Liver (tissue), 9 donors: ENCODE results near the gene LONRF2. TPM values are rescaled to one million over a fixed set of nuclear protein-coding genes. Genes with fewer than 3 reads are reported as not detected.

Source experiments
- DNase-seq: peaks from one replicate; pipeline ENCODE4 v3.0.0-alpha.2; 2017; ENCODE audit warnings: low spot score
- H3K27ac ChIP-seq, 2 donors: one replicate each; pipeline ENCODE4 v1.7.0; 2013; ENCODE audit warnings: inconsistent platforms in 2 of 2, low read length in 2 of 2, control low read depth in 1 of 2, low read depth in 1 of 2, mild to moderate bottlenecking in 1 of 2
- H3K27me3 ChIP-seq, 4 donors: one replicate each; pipeline versions ENCODE4 v1.6.1 to v1.7.0; 2013; ENCODE audit warnings: low read length in 3 of 4, inconsistent platforms in 1 of 4, mild to moderate bottlenecking in 1 of 4, moderate library complexity in 1 of 4; ENCODE audit not compliant: control insufficient read depth in 4 of 4, insufficient read depth in 4 of 4
- H3K36me3 ChIP-seq, 4 donors: one replicate each; pipeline versions ENCODE4 v1.6.1 to v1.7.0; 2013; ENCODE audit warnings: low read length in 3 of 4, mild to moderate bottlenecking in 3 of 4, low read depth in 1 of 4, moderate library complexity in 1 of 4; ENCODE audit not compliant: control insufficient read depth in 4 of 4, insufficient read depth in 3 of 4
- H3K4me1 ChIP-seq, 4 donors: one replicate each; pipeline versions ENCODE4 v1.6.1 to v1.7.0; 2013; ENCODE audit warnings: low read length in 3 of 4, mild to moderate bottlenecking in 3 of 4, moderate library complexity in 1 of 4; ENCODE audit not compliant: control insufficient read depth in 4 of 4, insufficient read depth in 4 of 4
- H3K4me3 ChIP-seq, 3 donors: one replicate each; pipeline versions ENCODE4 v1.6.1 to v1.7.0; 2013; ENCODE audit warnings: low read length in 3 of 3, control low read depth in 1 of 3, low read depth in 1 of 3, mild to moderate bottlenecking in 1 of 3
- H3K9ac ChIP-seq, 2 donors: one replicate each; pipeline ENCODE4 v1.7.0; 2013; ENCODE audit warnings: low read length in 2 of 2, mild to moderate bottlenecking in 2 of 2, moderate library complexity in 2 of 2, control low read depth in 1 of 2, low read depth in 1 of 2
- H3K9me3 ChIP-seq, 4 donors: one replicate each; pipeline versions ENCODE4 v1.6.1 to v1.7.0; 2013; ENCODE audit warnings: low read length in 3 of 4; ENCODE audit not compliant: control insufficient read depth in 4 of 4
- ATF3 ChIP-seq: IDR thresholded peaks from 2 replicates; pipeline ENCODE4 v1.6.1; 2016; ENCODE audit warnings: antibody characterized with exemption
- EGR1 ChIP-seq, 2 donors: IDR thresholded peaks; 2 replicates each; pipeline ENCODE4 v1.6.1; 2016 to 2018; ENCODE audit warnings: antibody characterized with exemption in 2 of 2, low read depth in 2 of 2
- FOXA1 ChIP-seq: IDR thresholded peaks from 2 replicates; pipeline ENCODE4 v1.6.1; 2016; ENCODE audit warnings: antibody characterized with exemption
- FOXA2 ChIP-seq: IDR thresholded peaks from 2 replicates; pipeline ENCODE4 v1.6.1; 2016; ENCODE audit warnings: antibody characterized with exemption
- GABPA ChIP-seq, 2 donors: IDR thresholded peaks in 1 of 2; conservative IDR thresholded peaks in 1 of 2; 2 replicates each; pipeline ENCODE4 v1.6.1; 2016; ENCODE audit warnings: antibody characterized with exemption in 2 of 2, mild to moderate bottlenecking in 1 of 2, moderate library complexity in 1 of 2
- HNF4A ChIP-seq, 2 donors: conservative IDR thresholded peaks; 2 replicates each; pipeline ENCODE4 v1.6.1; 2016; ENCODE audit warnings: antibody characterized with exemption in 2 of 2, mild to moderate bottlenecking in 2 of 2
- HNF4G ChIP-seq: IDR thresholded peaks from 2 replicates; pipeline ENCODE4 v1.6.1; 2016; ENCODE audit warnings: antibody characterized with exemption
- RAD21 ChIP-seq, 2 donors: IDR thresholded peaks; 2 replicates each; pipeline ENCODE4 v1.6.1; 2016; ENCODE audit warnings: antibody characterized with exemption in 2 of 2, mild to moderate bottlenecking in 2 of 2
- RXRA ChIP-seq, 2 donors: IDR thresholded peaks; 2 replicates each; pipeline ENCODE4 v1.6.1; 2017 to 2018; ENCODE audit warnings: antibody characterized with exemption in 2 of 2, mild to moderate bottlenecking in 1 of 2
- SP1 ChIP-seq: IDR thresholded peaks from 2 replicates; pipeline ENCODE4 v1.6.1; 2018; ENCODE audit warnings: antibody characterized with exemption, mild to moderate bottlenecking
- TAF1 ChIP-seq: conservative IDR thresholded peaks from 2 replicates; pipeline ENCODE4 v1.6.1; 2016; ENCODE audit warnings: antibody characterized with exemption, mild to moderate bottlenecking
- YY1 ChIP-seq: IDR thresholded peaks from 2 replicates; pipeline ENCODE4 v1.6.1; 2016; ENCODE audit warnings: antibody characterized with exemption, mild to moderate bottlenecking
- WGBS: extraction: QIAGEN DNeasy Blood & Tissue Kit; methylation state at CpG from one replicate; pipeline ENCODE4 v1.1.7; 2013; 5-methylcytosine and 5-hydroxymethylcytosine counted together
- polyA plus RNA-seq, 2 donors: library from polyadenylated mRNA; stranded (reverse) in 1 of 2; unstranded in 1 of 2; fragments of 200-250 nt in 1 of 2; fragments of >200 nt in 1 of 2; fragmentation: Nextera tagmentation in 1 of 2; extraction: Ambion mirVana in 1 of 2; gene quantifications; one replicate each; pipeline versions ENCODE4 v1.2.1 to v1.2.3, GENCODE V29; 2013 to 2015
- total RNA-seq, 2 donors: library from RNA; depleted of rRNA; stranded (reverse); fragments of >200 nt; gene quantifications; one replicate each; pipeline ENCODE4 v1.2.3, GENCODE V29; 2014
- TF ChIP-seq, protein P1 (sequence below): IDR thresholded peaks from 2 replicates; pipeline ENCODE4 v1.6.1; 2016; ENCODE audit warnings: antibody characterized with exemption, mild to moderate bottlenecking
- TF ChIP-seq, protein P2 (sequence below): IDR thresholded peaks from 2 replicates; pipeline ENCODE4 v1.6.1; 2016; ENCODE audit warnings: antibody characterized with exemption
- donor health status: healthy.
- donor health status: healthy.
- donor health status: healthy.
- donor health status: healthy.
- donor health status: healthy.

The LONRF2 gene
- total and polyA plus RNA-seq, 4 donors = 0.06 to 3.7 (median 0.24) TPM

DNA sequence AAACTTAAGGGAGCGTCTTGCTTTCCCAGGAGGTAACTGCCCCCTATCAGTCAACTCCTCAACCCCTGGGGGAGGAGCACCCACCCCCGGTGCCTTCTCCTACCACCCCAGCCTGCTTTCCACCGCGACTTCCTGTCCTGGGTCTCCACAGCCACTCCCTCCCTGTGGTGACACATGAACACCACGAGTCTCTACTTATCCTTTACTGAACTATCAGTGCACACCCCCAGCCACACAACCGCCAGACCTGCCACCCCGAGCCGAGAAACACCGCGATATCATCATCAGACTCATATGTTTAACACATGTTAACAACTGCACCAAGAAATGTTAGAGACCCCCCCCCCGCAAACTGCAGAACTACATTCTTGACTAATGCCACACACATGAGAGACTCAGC lies 43.3 kb downstream of the LONRF2 start (continued):
- TF ChIP-seq, protein P1, sequence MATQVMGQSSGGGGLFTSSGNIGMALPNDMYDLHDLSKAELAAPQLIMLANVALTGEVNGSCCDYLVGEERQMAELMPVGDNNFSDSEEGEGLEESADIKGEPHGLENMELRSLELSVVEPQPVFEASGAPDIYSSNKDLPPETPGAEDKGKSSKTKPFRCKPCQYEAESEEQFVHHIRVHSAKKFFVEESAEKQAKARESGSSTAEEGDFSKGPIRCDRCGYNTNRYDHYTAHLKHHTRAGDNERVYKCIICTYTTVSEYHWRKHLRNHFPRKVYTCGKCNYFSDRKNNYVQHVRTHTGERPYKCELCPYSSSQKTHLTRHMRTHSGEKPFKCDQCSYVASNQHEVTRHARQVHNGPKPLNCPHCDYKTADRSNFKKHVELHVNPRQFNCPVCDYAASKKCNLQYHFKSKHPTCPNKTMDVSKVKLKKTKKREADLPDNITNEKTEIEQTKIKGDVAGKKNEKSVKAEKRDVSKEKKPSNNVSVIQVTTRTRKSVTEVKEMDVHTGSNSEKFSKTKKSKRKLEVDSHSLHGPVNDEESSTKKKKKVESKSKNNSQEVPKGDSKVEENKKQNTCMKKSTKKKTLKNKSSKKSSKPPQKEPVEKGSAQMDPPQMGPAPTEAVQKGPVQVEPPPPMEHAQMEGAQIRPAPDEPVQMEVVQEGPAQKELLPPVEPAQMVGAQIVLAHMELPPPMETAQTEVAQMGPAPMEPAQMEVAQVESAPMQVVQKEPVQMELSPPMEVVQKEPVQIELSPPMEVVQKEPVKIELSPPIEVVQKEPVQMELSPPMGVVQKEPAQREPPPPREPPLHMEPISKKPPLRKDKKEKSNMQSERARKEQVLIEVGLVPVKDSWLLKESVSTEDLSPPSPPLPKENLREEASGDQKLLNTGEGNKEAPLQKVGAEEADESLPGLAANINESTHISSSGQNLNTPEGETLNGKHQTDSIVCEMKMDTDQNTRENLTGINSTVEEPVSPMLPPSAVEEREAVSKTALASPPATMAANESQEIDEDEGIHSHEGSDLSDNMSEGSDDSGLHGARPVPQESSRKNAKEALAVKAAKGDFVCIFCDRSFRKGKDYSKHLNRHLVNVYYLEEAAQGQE = no peak
- TF ChIP-seq RAD21 (IDR thresholded peaks at IDR 0.05) = no peak

- Histone ChIP-seq H3K4me1 (no peaks in the 10 kb centered on the region), H3K36me3 (no peaks in the 10 kb centered on the region), H3K9me3 (no peaks in the 10 kb centered on the region), H3K4me3 (no peak overlapping the region), H3K9ac (no peak overlapping the region), H3K27me3 (no peaks in the 10 kb centered on the region), H3K27ac (no peak overlapping the region)
- WGBS = 91% methylated on average over 12 of the region's 12 CpGs
- TF ChIP-seq GABPA (IDR thresholded peaks at IDR 0.05 in 1 of 2, conservative IDR thresholded peaks at IDR 0.05 in 1 of 2) = no peak
- no peak for TF ChIP-seq EGR1 (IDR thresholded peaks at IDR 0.05; ENCODE audit: low read depth in 2 of 2)
- TF ChIP-seq, protein P2, sequence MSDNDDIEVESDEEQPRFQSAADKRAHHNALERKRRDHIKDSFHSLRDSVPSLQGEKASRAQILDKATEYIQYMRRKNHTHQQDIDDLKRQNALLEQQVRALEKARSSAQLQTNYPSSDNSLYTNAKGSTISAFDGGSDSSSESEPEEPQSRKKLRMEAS = no peak
- no peak for TF ChIP-seq FOXA2
- TF ChIP-seq SP1 = no peak
- no peak for TF ChIP-seq YY1
- no peak for TF ChIP-seq RAD21 (IDR thresholded peaks at IDR 0.05)
- TF ChIP-seq RXRA (IDR thresholded peaks at IDR 0.05) = no peak
- TF ChIP-seq, protein P1 = no peak
- TF ChIP-seq FOXA1 = no peak
- TF ChIP-seq ATF3 = no peak
- no peak for TF ChIP-seq HNF4A (conservative IDR thresholded peaks at IDR 0.05)
- no peak for TF ChIP-seq HNF4G
- TF ChIP-seq TAF1 = no peak
- no peak for DNase-seq
Measured at GRCh38 chr2:100278501-100278900, 43.8 kb downstream of the LONRF2 start.
